ENCODE measurements around the gene CCKAR.

DNA sequence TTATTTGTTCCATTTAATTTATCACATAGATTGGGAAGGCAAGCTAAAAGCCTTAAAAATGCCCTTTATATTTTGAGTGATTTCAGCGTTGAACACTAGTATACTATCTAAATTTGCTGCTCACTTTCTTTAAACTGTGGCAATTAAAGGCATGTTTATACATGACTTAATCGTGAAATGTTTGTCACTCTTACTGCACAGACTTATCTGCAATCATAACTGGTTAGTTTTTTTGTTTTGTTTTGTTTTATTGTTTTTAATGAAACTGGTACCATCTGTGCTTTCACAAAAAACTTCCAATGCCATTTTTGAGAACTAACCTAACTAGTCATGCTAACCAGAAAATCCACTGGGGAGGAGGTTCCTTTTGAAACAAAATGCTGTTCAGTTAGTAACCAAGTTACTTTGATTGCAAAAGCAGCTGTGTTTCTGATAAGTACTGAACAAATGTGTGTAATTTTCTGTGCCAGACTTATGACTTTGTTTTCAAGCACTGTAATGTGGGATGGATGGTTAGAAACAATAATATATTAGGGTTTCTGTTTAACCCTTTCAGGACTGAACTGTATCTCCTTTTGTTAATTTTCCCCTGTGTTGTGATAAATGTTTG, 56.1 kb downstream of the CCKAR start:
- no peak for TF ChIP-seq POLR2A (IDR thresholded peaks at IDR 0.05)
- TF ChIP-seq, protein P1, sequence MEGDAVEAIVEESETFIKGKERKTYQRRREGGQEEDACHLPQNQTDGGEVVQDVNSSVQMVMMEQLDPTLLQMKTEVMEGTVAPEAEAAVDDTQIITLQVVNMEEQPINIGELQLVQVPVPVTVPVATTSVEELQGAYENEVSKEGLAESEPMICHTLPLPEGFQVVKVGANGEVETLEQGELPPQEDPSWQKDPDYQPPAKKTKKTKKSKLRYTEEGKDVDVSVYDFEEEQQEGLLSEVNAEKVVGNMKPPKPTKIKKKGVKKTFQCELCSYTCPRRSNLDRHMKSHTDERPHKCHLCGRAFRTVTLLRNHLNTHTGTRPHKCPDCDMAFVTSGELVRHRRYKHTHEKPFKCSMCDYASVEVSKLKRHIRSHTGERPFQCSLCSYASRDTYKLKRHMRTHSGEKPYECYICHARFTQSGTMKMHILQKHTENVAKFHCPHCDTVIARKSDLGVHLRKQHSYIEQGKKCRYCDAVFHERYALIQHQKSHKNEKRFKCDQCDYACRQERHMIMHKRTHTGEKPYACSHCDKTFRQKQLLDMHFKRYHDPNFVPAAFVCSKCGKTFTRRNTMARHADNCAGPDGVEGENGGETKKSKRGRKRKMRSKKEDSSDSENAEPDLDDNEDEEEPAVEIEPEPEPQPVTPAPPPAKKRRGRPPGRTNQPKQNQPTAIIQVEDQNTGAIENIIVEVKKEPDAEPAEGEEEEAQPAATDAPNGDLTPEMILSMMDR (IDR thresholded peaks at IDR 0.05): no peak
- TF ChIP-seq POLR2AphosphoS5 (IDR thresholded peaks at IDR 0.05): no peak
- TF ChIP-seq EP300 (IDR thresholded peaks at IDR 0.05; ENCODE audit: low read depth): no peak

All from transverse colon (tissue), 4 donors.